HG02943 (cell line): ENCODE data around the gene CR1.
"Not testable (repeated sequence)": the region's sequence is repeated elsewhere in the genome, so short reads cannot be mapped to it uniquely, and the experiment has no call there.

Source experiments
- ATAC-seq: cut with Tn5 transposase; IDR thresholded peaks from one replicate; pipeline ENCODE4 v1.9.1; 2021; ENCODE audit warnings: mild to moderate bottlenecking, low read depth, moderate library complexity; ENCODE audit not compliant: unreplicated experiment

Gene CR1

DNA sequence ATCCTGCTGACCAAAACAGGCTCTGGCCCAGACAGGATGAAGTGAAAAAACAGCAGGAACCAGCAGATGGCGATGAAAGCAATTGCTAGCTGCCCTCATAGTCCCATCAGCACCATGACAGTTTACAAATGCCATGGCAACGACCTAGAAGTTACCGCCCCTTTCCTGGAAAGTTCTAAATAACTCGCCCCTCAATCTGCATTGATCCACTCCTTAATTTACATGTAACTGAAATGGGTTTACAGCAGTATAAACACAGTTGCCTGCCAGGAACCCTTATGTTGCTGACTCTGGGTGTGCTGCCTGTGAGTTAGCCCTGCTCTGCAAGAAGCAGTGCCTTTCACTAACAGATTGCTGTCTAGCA lies 83.5 kb downstream of the CR1 start:
- ATAC-seq: no peak

DNA sequence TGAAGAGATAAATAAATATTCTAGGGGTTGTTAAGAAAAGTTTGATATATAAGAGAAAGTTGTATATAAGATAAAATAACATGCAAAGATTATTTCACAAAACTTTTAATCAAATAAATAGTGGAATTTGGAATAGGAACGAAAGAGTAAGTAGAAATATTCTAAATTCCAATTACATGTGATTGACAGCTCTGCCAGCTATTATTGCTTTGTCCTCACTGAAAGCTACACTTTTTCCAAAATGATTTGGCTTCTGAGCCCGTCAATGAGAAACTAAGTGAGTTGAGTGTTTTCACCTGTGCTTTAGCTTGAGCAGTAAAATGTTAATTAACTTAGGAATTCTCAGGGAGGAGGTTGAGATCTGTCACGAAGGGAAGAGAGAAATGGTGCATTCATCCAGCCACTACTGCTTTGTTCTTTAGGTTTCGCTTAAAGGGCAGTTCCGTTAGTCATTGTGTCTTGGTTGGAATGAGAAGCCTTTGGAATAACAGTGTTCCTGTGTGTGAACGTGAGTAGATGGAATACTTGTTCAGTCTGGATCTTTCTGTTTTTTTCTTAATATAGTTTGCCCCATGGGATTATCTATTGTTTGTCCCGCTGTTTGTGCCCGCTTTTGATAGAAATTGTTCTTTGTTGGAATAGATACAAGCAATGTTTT lies 85.7 kb downstream of the CR1 start:
- ATAC-seq: no peak

DNA sequence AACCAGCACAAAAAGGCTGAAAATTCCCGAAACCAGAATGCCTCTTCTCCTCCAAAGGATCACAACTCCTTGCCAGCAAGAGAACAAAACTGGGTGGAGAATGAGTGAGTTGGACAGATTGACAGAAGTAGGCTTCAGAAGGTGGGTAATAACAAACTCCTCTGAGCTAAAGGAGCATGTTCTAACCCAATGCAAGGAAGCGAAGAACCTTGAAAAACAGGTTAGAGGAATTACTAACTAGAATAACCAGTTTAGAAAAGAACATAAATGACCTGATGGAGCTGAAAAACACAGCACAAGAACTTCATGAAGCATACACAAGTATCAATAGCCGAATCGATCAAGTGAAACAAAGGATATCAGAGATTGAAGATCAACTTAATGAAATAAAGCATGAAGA lies 93.5 kb downstream of the CR1 start:
- ATAC-seq: not testable (repeated sequence)

DNA sequence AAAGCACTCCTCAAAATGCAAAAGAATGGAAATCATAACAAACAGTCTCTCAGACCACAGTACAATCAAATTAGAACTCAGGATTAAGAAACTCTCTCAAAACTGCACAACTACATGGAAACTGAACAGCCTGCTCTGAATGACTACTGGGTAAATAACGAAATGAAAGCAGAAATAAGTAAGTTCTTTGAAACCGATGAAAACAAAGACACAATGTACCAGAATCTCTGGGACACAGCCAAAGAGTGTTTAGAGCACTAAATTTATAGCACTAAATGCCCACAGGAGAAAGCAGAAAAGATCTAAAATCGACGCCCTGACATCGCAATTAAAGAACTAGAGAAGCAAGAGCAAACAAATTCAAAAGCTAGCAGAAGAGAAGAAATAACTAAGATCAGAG lies 95.2 kb downstream of the CR1 start:
- not testable (repeated sequence) for ATAC-seq

DNA sequence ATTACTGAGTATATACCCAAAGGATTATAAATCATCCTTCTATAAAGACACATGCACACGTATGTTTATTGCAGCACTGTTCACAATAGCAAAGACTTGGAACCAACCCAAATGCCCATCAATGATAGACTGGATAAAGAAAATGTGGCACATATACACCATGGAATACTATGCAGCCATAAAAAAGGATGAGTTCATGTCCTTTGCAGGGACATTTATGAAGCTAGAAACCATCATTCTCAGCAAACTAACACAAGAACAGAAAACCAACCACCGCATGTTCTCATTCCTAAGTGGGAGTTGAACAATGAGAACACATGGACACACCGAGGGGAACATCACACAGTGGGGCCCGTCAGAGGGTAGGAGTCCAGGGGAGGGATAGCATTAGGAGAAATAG lies 98.1 kb downstream of the CR1 start:
- not testable (repeated sequence) for ATAC-seq

DNA sequence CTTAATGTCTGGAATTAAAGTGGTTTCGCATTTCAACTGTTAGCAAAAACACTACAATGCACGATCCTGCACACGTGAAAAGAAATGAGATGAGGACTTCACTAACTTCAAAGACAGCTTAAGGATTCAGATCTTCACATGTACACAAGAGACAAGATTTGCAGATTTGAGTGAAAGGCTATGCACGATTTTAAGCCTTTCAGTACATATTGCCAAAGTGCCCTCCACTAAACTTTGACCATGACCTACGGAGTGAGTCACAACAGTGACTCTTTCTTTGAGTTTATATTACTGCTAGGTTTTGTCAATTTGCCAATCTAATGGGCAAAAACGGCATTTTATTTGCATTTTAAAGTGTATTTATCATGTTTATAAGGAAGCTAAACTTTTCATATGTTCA lies 107.8 kb downstream of the CR1 start:
- no peak for ATAC-seq

DNA sequence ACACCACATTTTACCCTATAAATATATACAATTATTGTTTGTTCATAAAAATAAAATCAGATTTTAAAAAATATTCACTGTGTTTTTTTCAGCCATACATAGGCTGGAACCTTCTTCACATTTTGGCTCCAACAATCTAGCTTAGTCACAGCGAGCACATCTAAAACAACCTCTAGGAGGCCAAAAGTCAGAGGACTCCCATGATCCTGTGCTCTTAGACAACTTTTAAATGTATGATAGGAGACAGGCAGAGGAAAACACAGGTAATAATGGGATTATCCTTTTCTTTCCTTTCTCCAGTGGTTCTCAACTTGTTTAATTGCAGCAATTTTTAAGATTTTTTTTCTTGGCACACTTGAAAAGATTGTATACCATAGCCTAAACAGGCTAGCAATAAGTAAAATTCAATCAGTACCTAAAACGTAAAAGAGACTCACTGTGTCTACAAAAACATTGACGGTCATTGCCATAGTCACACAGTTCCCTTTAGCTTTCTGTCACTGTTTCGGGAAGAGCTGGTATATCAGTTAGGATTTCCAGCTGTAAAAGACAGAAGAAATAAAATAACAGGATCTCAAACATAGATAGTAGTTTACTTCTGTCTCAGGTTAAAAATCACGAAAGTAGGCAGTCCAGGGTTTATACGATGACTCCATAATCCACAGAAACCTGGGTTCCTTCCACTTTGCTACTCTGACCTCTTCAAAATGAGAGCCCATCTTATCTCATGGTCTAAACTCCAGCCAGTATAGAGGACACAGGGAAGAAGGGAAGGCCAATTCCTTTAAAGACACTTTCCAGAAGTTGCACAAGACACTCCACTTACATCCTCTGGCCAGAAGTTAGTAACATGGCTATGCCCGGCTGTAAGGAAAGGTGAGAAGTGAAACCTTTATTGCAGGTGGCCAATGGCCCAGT lies 109.7 kb downstream of the CR1 start:
- ATAC-seq: no peak

DNA sequence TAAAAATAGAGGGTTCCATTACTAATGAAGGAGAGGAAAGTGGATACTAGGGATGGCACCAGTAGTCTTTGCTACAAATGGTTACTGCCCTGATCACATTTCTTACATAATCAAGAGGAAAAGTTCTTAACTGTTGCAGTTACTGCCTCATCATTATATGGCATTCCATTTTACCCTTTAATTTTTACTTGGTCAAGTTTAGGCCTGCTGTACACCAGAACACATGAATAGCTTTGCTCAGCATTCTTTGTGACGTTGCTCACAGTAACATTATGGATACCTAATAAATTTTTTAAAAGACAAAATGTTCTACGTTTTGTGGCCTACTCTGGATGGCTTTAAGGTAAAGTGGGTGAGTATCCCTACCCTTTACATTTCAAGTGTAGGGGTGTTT lies 110.4 kb downstream of the CR1 start:
- no peak for ATAC-seq

DNA sequence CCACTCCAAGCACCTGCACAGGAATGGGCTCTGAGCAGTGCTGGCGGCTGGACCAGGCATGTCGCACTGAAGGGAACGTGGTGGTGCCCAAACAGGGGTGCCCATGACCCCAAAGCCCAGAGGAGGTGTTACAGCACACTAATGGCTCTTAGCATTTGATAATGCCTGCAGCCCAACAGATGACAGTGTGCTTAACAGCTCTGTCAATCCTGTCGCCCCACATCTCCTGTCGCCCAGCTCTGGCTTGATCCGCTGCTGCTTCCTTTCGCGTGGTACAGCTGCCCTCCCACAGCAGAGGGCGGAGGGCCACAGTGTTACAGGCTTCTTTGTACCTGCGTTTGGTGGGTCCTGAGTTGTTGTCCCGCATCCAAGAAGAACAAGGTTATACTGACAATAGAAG lies 116.8 kb downstream of the CR1 start:
- no peak for ATAC-seq

DNA sequence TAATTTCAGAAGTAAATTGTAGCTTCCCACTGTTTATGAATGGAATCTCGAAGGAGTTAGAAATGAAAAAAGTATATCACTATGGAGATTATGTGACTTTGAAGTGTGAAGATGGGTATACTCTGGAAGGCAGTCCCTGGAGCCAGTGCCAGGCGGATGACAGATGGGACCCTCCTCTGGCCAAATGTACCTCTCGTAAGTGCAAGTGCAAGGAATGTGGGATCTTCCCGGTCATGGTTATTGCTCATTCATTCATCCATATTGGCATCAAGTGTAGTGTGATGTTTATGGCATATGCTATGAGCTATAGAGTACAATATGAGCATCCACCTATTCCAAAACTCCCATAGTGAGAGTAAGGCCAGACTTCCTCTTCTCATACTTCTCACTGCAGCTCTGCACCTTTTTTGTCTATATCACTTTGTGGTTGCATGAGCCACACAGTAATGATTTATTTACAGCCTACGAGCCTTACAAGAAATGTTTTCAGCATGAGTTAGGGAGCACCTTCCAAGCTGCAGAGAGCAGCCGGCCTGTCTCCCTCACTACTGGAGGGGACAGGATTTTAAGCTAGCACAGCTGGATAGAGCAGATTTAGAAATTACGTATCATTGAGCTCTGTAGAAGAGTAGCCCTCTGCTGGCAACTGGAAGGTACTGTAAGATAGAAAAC lies 124.0 kb downstream of the CR1 start:
- ATAC-seq: no peak

DNA sequence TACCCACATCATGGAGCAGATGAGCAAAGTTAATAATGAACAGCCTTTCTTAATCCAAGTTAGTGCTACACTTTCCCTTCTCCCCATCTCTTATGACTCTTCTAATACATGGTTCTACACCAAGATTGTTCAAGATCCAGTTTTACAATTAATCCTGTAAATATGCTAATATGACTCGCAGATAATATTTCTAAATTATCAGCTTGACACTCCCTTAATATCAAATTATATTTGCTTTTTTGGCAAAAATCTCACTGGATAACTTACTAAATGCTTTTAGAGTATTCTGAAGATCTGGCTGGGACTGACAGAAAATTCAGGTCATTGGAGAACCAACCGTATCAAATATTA lies 124.6 kb downstream of the CR1 start:
- ATAC-seq: no peak

DNA sequence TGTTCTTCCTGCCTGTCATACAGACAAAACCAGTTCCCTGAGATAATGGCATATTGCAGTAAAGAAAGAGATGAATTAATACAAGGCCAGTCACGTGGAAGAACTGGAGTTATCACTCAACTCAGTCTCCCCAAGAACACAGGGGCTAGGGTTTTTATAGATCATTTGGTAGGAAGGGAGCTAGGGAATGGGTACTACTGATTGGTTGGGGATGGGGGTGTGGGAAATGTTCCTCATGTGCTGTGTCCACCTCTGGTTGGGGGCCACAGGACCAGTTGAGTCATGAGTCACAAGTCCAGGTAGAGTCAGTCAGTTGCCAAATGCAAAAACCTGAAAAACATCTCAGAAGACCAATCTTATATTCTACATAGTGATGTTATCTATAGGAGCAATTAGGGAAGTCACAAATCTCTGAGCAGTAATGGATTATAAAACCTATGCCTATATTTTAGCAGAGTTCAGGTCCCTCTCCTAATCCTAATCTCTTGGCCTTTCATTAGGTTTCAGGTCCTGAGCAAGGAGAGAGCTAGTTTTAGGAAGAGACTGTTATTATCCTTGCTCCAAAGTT lies 129.6 kb downstream of the CR1 start:
- not testable (repeated sequence) for ATAC-seq

DNA sequence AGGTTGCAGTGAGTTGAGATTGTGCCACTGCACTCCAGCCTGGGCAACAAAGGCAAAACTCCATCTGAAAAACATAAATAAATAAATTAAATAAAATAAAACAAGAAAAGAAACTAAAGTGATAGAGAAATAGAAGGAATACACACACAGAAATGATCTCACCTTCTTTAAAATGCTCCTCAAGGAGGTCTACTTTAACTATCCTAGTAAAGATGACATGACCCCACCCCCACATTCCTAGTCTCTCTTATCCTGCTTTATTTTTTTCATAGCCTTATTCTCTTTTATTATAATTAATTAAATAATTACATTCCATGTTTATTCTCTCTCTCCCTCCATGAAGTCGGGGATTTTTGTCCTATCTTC lies 131.0 kb downstream of the CR1 start:
- ATAC-seq: no peak

DNA sequence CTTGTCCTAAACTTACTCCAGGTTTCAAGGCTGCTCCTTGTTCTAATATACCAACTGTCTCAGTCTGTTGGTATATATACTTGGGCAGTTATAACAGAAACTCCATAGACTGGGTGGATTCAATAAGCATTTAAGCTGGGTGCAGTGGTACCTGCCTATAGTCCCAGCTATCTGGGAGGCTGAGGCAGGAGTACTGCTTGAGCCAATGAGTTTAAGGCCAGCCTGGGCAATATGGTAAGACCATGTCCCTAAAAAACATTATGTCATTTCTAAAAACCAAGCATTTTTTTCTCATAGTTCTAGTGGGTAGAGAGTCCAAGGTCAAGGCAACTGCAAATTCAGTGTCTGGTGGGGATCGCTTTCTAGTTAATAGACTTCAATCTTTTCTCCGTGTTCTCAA lies 131.5 kb downstream of the CR1 start:
- ATAC-seq: no peak

DNA sequence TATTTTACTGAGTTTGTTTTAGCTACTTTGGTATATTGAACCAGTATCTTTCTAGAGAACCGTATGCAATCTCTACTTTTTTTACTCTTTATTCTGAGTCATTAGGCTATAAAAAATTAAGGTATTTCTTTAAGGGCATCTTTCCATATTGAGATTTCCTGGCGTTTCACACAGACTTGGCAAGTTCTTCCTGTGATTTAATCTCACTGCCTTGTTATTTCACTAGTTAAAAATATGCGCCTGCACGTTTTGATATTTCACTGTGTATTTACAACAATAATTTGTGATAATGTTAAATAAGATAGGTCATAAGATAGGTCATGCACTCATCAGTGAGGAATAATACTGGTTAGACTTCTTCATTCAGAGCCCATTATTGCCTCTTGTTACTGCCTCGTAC lies 132.8 kb downstream of the CR1 start:
- ATAC-seq: no peak

DNA sequence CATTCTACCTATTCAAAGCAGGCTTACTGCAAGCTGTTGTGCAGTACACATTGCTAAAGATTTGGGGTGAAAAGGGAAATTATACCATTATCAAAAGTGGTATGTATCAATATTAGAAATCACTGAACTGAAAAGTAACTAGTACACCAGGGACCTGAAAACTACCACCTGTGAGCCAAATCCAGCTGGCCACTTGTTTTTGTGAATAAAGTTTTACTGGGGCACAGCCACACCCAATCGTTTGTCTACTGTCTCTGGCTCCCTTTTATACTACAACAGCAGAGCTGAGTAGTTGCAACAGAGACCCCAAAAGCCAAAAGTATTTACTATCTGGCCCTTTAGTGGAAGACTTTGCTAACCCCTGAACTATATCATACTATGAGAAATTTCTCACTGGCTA lies 135.2 kb downstream of the CR1 start:
- ATAC-seq: no peak

DNA sequence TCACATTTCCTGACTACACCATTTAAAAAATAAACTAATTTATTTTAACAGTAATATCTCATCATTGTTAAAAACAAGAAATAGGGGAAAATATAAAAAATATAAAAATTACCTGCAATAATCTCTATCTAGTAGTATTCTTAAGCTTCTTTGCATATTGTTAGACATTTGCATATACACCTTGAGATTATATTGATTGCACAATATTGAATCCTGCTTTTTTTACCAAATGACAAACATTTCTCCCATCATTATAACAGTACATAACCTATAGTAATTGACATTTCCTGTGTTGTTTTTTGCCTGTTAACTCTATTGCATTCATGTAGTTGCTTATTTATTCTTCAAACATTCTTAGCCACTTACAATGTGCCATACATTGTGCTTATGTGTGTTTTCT lies 137.3 kb downstream of the CR1 start:
- ATAC-seq: no peak

DNA sequence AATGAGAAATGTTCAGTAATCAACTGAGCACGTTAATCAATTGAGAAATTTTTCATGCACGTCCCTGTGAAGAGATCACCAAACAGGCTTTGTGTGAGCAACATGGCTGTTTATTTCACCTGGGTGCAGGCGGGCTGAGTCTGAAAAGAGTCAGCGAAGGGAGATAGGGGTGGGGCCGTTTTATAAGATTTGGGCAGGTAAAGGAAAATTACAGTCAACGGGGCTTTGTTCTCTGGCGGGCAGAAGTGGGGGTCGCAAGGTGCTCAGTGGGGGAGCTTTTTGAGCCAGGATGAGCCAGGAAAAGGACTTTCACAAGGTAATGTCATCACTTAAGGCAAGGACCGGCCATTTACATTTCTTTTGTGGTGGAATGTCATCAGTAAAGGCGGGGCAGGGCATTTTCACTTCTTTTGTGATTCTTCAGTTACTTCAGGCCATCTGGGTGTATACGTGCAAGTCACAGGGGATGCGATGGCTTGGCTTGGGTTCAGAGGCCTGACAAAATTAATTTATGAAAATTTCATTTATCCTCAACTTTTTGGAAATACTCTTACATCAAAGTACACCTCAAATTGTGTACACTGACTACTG lies 137.8 kb downstream of the CR1 start:
- ATAC-seq: not testable (repeated sequence)

DNA sequence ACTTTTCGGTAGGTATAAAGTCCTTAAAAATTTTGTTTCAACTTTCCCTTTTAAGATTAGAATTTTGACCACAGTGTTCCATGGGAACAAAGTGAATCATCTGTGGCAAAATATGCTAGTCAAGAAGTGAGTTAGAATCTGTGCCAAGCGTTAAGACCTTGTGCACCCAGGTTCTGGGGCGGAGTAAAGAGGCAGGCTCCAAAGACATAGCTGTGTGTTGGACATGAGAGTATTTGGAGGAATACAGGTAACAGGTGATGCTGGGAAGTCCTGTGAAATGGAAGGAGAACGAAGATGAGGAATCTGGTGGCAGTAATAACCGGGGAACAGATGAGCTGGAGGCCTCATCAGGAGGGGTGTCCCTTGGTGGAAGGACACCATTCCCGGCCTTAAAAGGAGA lies 138.3 kb downstream of the CR1 start:
- ATAC-seq: not testable (repeated sequence)

DNA sequence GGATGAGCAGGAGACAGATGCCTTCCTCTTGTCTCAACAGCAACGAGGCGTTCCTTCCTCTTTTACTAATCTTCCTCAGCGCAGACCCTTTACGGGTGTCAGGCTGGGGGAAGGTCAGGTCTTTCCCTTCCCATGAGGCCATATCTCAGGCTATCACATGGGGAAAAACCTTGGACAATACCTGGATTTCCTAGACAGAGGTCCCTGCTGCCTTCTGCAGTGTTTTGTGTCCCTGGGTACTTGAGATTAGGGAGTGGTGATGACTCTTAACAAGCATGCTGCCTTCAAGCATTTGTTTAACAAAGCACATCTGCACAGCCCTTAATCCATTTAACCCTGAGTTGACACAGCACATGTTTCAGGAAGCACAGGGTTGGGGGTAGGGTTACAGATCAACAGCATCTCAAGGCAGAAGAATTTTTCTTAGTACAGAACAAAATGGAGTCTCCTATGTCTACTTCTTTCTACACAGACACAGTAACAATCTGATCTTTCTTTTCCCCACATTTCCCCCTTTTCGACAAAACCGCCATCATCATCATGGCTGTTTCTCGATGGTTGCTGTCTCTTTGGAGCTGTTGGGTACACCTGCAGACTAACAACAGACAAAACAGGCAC lies 139.7 kb downstream of the CR1 start:
- ATAC-seq: not testable (repeated sequence)
